HepG2 (cell line): ENCODE results near the gene DRC3. TPM values are rescaled to one million over a fixed set of nuclear protein-coding genes. Genes with fewer than 3 reads are reported as not detected.

Experiments used
- ASH2L ChIP-seq: fragments of 300-600, 200-600 bp; sonication (generic); IDR thresholded peaks from 2 replicates; pipeline ENCODE4 v1.7.0; 2017; ENCODE audit warnings: low read depth, mild to moderate bottlenecking, moderate library complexity, mixed read lengths, low read length; ENCODE audit not compliant: insufficient read length
- CERS6 ChIP-seq: sonication (generic); formaldehyde crosslinking; IDR thresholded peaks from 2 replicates; pipeline ENCODE4 v1.5.0; 2020; ENCODE audit warnings: missing genetic modification reagents
- DDIT3 ChIP-seq: sonication (generic); formaldehyde crosslinking; IDR thresholded peaks from 2 replicates; pipeline ENCODE4 v1.4.0; 2020; ENCODE audit warnings: mild to moderate bottlenecking, missing genetic modification reagents
- ETV6 ChIP-seq: sonication (generic); formaldehyde crosslinking; conservative IDR thresholded peaks from 2 replicates; pipeline ENCODE4 v1.4.0; 2020; ENCODE audit warnings: missing genetic modification reagents
- HNF4A ChIP-seq: sonication (generic); formaldehyde crosslinking; IDR thresholded peaks from 2 replicates; pipeline ENCODE4 v1.4.0; 2020; ENCODE audit warnings: missing genetic modification reagents
- IRF2 ChIP-seq: IDR thresholded peaks from 2 replicates; pipeline ENCODE4 v1.6.1; 2018; ENCODE audit warnings: missing genetic modification reagents, missing compliant biosample characterization
- KLF6 ChIP-seq: IDR thresholded peaks from 2 replicates; pipeline ENCODE4 v1.8.0; 2016; ENCODE audit warnings: missing biosample characterization, missing genetic modification reagents
- NCOA1 ChIP-seq: sonication (generic); formaldehyde crosslinking; IDR thresholded peaks from 2 replicates; pipeline ENCODE4 v1.9.0; 2021; ENCODE audit warnings: missing genetic modification reagents
- ONECUT2 ChIP-seq: sonication (generic); formaldehyde crosslinking; IDR thresholded peaks from 2 replicates; pipeline ENCODE4 v1.4.0; 2020; ENCODE audit warnings: missing genetic modification reagents
- PRDM10 ChIP-seq: sonication (generic); formaldehyde crosslinking; IDR thresholded peaks from 2 replicates; pipeline ENCODE4 v1.4.0; 2020; ENCODE audit warnings: low read depth, missing genetic modification reagents
- RXRB ChIP-seq: IDR thresholded peaks from 2 replicates; pipeline ENCODE4 v1.6.1; 2016; ENCODE audit warnings: borderline replicate concordance, missing genetic modification reagents, missing compliant biosample characterization
- SMAD1 ChIP-seq: sonication (generic); formaldehyde crosslinking; IDR thresholded peaks from 2 replicates; pipeline ENCODE4 v1.4.0; 2020; ENCODE audit warnings: missing genetic modification reagents, low read depth, mild to moderate bottlenecking, borderline replicate concordance
- SNAPC4 ChIP-seq: sonication (generic); formaldehyde crosslinking; IDR thresholded peaks from 2 replicates; pipeline ENCODE4 v1.4.0; 2020; ENCODE audit warnings: mild to moderate bottlenecking, missing genetic modification reagents
- ZBTB7A ChIP-seq: sonication (generic); formaldehyde crosslinking; IDR thresholded peaks from 2 replicates; pipeline ENCODE4 v1.8.0; 2022; ENCODE audit warnings: mild to moderate bottlenecking, missing genetic modification reagents
- ZNF10 ChIP-seq: sonication (generic); formaldehyde crosslinking; IDR thresholded peaks from 2 replicates; pipeline ENCODE4 v1.4.0; 2020; ENCODE audit warnings: mild to moderate bottlenecking, low read depth, missing genetic modification reagents, borderline replicate concordance
- ZNF17 ChIP-seq: sonication (generic); formaldehyde crosslinking; IDR thresholded peaks from 2 replicates; pipeline ENCODE4 v1.5.0; 2020; ENCODE audit warnings: mild to moderate bottlenecking, missing genetic modification reagents
- ZNF232 ChIP-seq: sonication (generic); formaldehyde crosslinking; IDR thresholded peaks from 2 replicates; pipeline ENCODE4 v1.4.0; 2020; ENCODE audit warnings: missing genetic modification reagents, borderline replicate concordance
- ZNF460 ChIP-seq: sonication (generic); formaldehyde crosslinking; IDR thresholded peaks from 2 replicates; pipeline ENCODE4 v1.5.1; 2020; ENCODE audit warnings: missing genetic modification reagents, mild to moderate bottlenecking, borderline replicate concordance
- ZNF670 ChIP-seq: sonication (generic); formaldehyde crosslinking; IDR thresholded peaks from 2 replicates; pipeline ENCODE4 v1.8.0; 2022; ENCODE audit warnings: mild to moderate bottlenecking, missing genetic modification reagents, borderline replicate concordance
- polyA plus RNA-seq, 8 experiments: library from polyadenylated mRNA; depleted of rRNA in 3 of 8; stranded (reverse) in 7 of 8; unstranded in 1 of 8; fragments of >200 nt; fragmentation: Illumina TruSeq in 4 of 8; extraction: Trizol in 4 of 8; gene quantifications; 2 replicates each; pipeline versions ENCODE4 v1.2.1 to v1.2.3, GENCODE V29; 2011 to 2016; ENCODE audit warnings: low read depth in 4 of 8, missing spikeins in 1 of 8, mixed read lengths in 1 of 8; ENCODE audit not compliant: insufficient read depth in 1 of 8
- total RNA-seq, 5 experiments: library from RNA; depleted of rRNA; stranded (reverse); fragments of >200 nt; fragmentation: Illumina TruSeq; extraction: Trizol; gene quantifications; 2 replicates each; pipeline ENCODE4 v1.2.3, GENCODE V29; 2016; ENCODE audit warnings: low read depth in 1 of 5

DRC3 gene
- total and polyA plus RNA-seq, 2 of the 13 experiments (the other 11 are each of a cell fraction or from before 2014, with no cell fraction given), result 0.53 to 0.87 TPM

GRCh38 chr17:18038861-18039534 is 66.3 kb downstream of the DRC3 start, which contains the start of the genes ATPAF2 and GID4 (continued):
- TF ChIP-seq SNAPC4 (CRISPR knock-in tag) (peak; percentile 89; the same call in 1 of the 2 replicates), NCOA1 (CRISPR knock-in tag) (no peak), KLF6 (CRISPR knock-in tag) (0 out of 2 replicates have a peak, but pooled peaks have one; percentile 32), RXRB (peak; percentile 43; the same call in 1 of the 2 replicates), ZNF232 (CRISPR knock-in tag) (peak; percentile 73; the same call in 1 of the 2 replicates), ONECUT2 (CRISPR knock-in tag) (no peak), ZNF17 (CRISPR knock-in tag) (no peak), ZNF460 (CRISPR knock-in tag) (no peak; the same call in 1 of the 2 replicates), ETV6 (CRISPR knock-in tag) (peak; percentile 52; the same call in 1 of the 2 replicates), ZNF10 (no peak), ZNF670 (CRISPR knock-in tag) (0 out of 2 replicates have a peak, but pooled peaks have one; percentile 51), ASH2L (peak; percentile 85), CERS6 (CRISPR knock-in tag) (no peak), DDIT3 (CRISPR knock-in tag) (no peak), ZBTB7A (CRISPR knock-in tag) (peak; percentile 49; the same call in 1 of the 2 replicates), HNF4A (peak; percentile 17; the same call in 1 of the 2 replicates), IRF2 (peak; percentile 93), PRDM10 (CRISPR knock-in tag) (no peak), SMAD1 (no peak; the same call in 1 of the 2 replicates)
